ENCODE measurements around the gene ZNF620. TPM values are rescaled to one million over a fixed set of nuclear protein-coding genes. Genes with fewer than 3 reads are reported as not detected.
"Not testable (repeated sequence)": the region's sequence is repeated elsewhere in the genome, so short reads cannot be mapped to it uniquely, and the experiment has no call there.

ZNF620 gene
- total RNA-seq, 1 donor from 2014 or later: 3.2 TPM

- DNase-seq (ENCODE audit: low spot score): no peak
Measured at GRCh38 chr3:40502034-40502433, 3.8 kb upstream of the ZNF620 start.

- DNase-seq (ENCODE audit: low spot score): no peak
Measured at GRCh38 chr3:40504636-40505430, 1.0 kb upstream of the ZNF620 start.

- no peak for DNase-seq (ENCODE audit: low spot score)
Measured at GRCh38 chr3:40511031-40511718, 5.3 kb downstream of the ZNF620 start.

GRCh38 chr3:40516201-40516600, 10.4 kb downstream of the ZNF620 start:
- no peak for DNase-seq (ENCODE audit: low spot score)

- DNase-seq (ENCODE audit: low spot score): no peak
Measured at GRCh38 chr3:40518067-40518466, 12.2 kb downstream of the ZNF620 start.

GRCh38 chr3:40518848-40519247, 13.0 kb downstream of the ZNF620 start:
- no peak for DNase-seq (ENCODE audit: low spot score)

GRCh38 chr3:40521254-40521653, 15.4 kb downstream of the ZNF620 start:
- no peak for DNase-seq (ENCODE audit: low spot score)

GRCh38 chr3:40523781-40524180, 17.9 kb downstream of the ZNF620 start:
- DNase-seq (ENCODE audit: low spot score): no peak

- no peak for DNase-seq (ENCODE audit: low spot score)
Measured at GRCh38 chr3:40524222-40524567, 18.4 kb downstream of the ZNF620 start.

GRCh38 chr3:40524568-40525285, 18.9 kb downstream of the ZNF620 start, which contains the start of gene ZNF621:
ZNF621 (plus strand) TSS chr3:40524960; CDS start chr3:40525841, 881 bp downstream.
- peak; percentile 88 for DNase-seq (ENCODE audit: low spot score)

- DNase-seq (ENCODE audit: low spot score): no peak
Measured at GRCh38 chr3:40528426-40528825, 22.6 kb downstream of the ZNF620 start.

GRCh38 chr3:40532252-40532651, 26.4 kb downstream of the ZNF620 start:
- DNase-seq (ENCODE audit: low spot score): no peak

GRCh38 chr3:40534283-40534682, 28.4 kb downstream of the ZNF620 start:
- no peak for DNase-seq (ENCODE audit: low spot score)

- DNase-seq (ENCODE audit: low spot score): no peak
Measured at GRCh38 chr3:40546816-40547215, 41.0 kb downstream of the ZNF620 start.

GRCh38 chr3:40550167-40550566, 44.3 kb downstream of the ZNF620 start:
- DNase-seq (ENCODE audit: low spot score): no peak

GRCh38 chr3:40557575-40558161, 51.8 kb downstream of the ZNF620 start:
- DNase-seq (ENCODE audit: low spot score): no peak

GRCh38 chr3:40562482-40562881, 56.6 kb downstream of the ZNF620 start:
- not testable (repeated sequence) for DNase-seq (ENCODE audit: low spot score)

- DNase-seq (ENCODE audit: low spot score): not testable (repeated sequence)
Measured at GRCh38 chr3:40565629-40566028, 59.8 kb downstream of the ZNF620 start.

- DNase-seq (ENCODE audit: low spot score): no peak
Measured at GRCh38 chr3:40566694-40567093, 60.9 kb downstream of the ZNF620 start.
